IMR-90 (cell line): ENCODE results near the gene C6orf89. TPM values are rescaled to one million over a fixed set of nuclear protein-coding genes. Genes with fewer than 3 reads are reported as not detected.

Source experiments
- ATAC-seq: fragments of 200-7000 bp; cut with Tn5 transposase; 2 replicates; pipeline ENCODE4 v1.9.1; 2020; ENCODE audit warnings: low read depth, mild to moderate bottlenecking, moderate library complexity
- BruUV-seq: library from RNA; stranded (reverse); fragments of 400-500 nt; replicated peaks from 2 replicates; lab custom pipeline; 2021; lab: Mats Ljungman, UMichigan
- CTCF ChIA-PET: fragments of 300-600 bp; formaldehyde crosslinking; extraction: SDS; loops from one replicate; lab custom pipeline; 2021; ENCODE audit warnings: antibody characterized with exemption; lab: Yijun Ruan, JAX
- POLR2A ChIA-PET: fragments of 300-600 bp; sonication (Branson Sonifier 250); formaldehyde crosslinking; loops from one replicate; lab custom pipeline; 2022; ENCODE audit warnings: antibody characterized with exemption; ENCODE audit not compliant: unreplicated experiment; lab: Charles Lee
- DNase-seq: peaks from one replicate; pipeline ENCODE4 v3.0.0; 2013
- H2AFZ ChIP-seq: replicated peaks from 2 replicates; pipeline ENCODE3; 2013; ENCODE audit warnings: low read length, mild to moderate bottlenecking; ENCODE audit not compliant: poor library complexity
- H2AK5ac ChIP-seq: 2 replicates; pipeline ENCODE4 v1.6.1; 2013; ENCODE audit warnings: low read depth, low read length, inconsistent platforms
- H2AK9ac ChIP-seq: replicated peaks from 2 replicates; pipeline ENCODE3; 2013; ENCODE audit warnings: mild to moderate bottlenecking, low read depth, low read length, moderate library complexity; ENCODE audit not compliant: poor library complexity
- H2BK120ac ChIP-seq: 2 replicates; pipeline ENCODE4 v1.6.1; 2013; ENCODE audit warnings: low read depth, low read length, inconsistent platforms
- H2BK15ac ChIP-seq: 3 replicates; pipeline ENCODE4 v1.6.1; 2013; ENCODE audit warnings: low read depth, low read length, inconsistent platforms
- H2BK20ac ChIP-seq: 2 replicates; pipeline ENCODE4 v1.6.1; 2013; ENCODE audit warnings: low read depth, mild to moderate bottlenecking, inconsistent platforms, low read length, moderate library complexity
- H2BK5ac ChIP-seq: 2 replicates; pipeline ENCODE4 v1.6.1; 2013; ENCODE audit warnings: mild to moderate bottlenecking, low read depth, low read length, inconsistent platforms; ENCODE audit not compliant: poor library complexity, severe bottlenecking
- H3K14ac ChIP-seq: replicated peaks from 2 replicates; pipeline ENCODE4 v1.6.1; 2013; ENCODE audit warnings: low read depth, low read length, inconsistent platforms
- H3K18ac ChIP-seq: 2 replicates; pipeline ENCODE4 v1.6.1; 2013; ENCODE audit warnings: low read depth, low read length, control low read depth
- H3K23ac ChIP-seq: 2 replicates; pipeline ENCODE4 v1.6.1; 2013; ENCODE audit warnings: low read depth, low read length, inconsistent platforms
- H3K27ac ChIP-seq: 2 replicates; pipeline ENCODE4 v1.5.1; 2013; ENCODE audit warnings: mild to moderate bottlenecking, control low read depth, low read length; ENCODE audit not compliant: insufficient read depth
- H3K27me3 ChIP-seq: 2 replicates; pipeline ENCODE4 v1.6.1; 2013; ENCODE audit warnings: low read length; ENCODE audit not compliant: control insufficient read depth, insufficient read depth
- H3K36me3 ChIP-seq: 2 replicates; pipeline ENCODE4 v1.6.1; 2013; ENCODE audit warnings: low read length, mixed read lengths; ENCODE audit not compliant: control insufficient read depth, insufficient read depth
- H3K4ac ChIP-seq: 2 replicates; pipeline ENCODE4 v1.6.1; 2013; ENCODE audit warnings: low read depth, low read length, inconsistent platforms
- H3K4me1 ChIP-seq: 2 replicates; pipeline ENCODE4 v1.6.1; 2013; ENCODE audit warnings: low read length, mixed read lengths; ENCODE audit not compliant: control insufficient read depth, insufficient read depth
- H3K4me2 ChIP-seq: 2 replicates; pipeline ENCODE4 v1.6.1; 2013; ENCODE audit warnings: low read depth, mild to moderate bottlenecking, control low read depth, low read length, moderate library complexity
- H3K4me3 ChIP-seq: 2 replicates; pipeline ENCODE4 v1.5.1; 2013; ENCODE audit warnings: low read depth, mild to moderate bottlenecking, control low read depth, low read length, moderate library complexity; ENCODE audit not compliant: insufficient read depth
- H3K56ac ChIP-seq: 2 replicates; pipeline ENCODE4 v1.6.1; 2013; ENCODE audit warnings: low read length, inconsistent platforms; ENCODE audit not compliant: insufficient read depth; ENCODE audit errors: extremely low read depth
- H3K79me1 ChIP-seq, 2 experiments: 2 replicates each; pipeline ENCODE4 v1.6.1; 2013; ENCODE audit warnings: low read length in 2 of 2, inconsistent platforms in 1 of 2, low read depth in 1 of 2
- H3K9ac ChIP-seq: 2 replicates; pipeline ENCODE4 v1.6.1; 2013; ENCODE audit warnings: low read depth, low read length, control low read depth
- H3K9me1 ChIP-seq: 2 replicates; pipeline ENCODE4 v1.6.1; 2013; ENCODE audit warnings: low read length, inconsistent platforms; ENCODE audit not compliant: insufficient read depth
- H3K9me3 ChIP-seq: 2 replicates; pipeline ENCODE4 v1.6.1; 2013; ENCODE audit warnings: low read length; ENCODE audit not compliant: control insufficient read depth, insufficient read depth
- H4K20me1 ChIP-seq: 2 replicates; pipeline ENCODE4 v1.6.1; 2013; ENCODE audit warnings: low read length, inconsistent platforms; ENCODE audit not compliant: insufficient read depth
- H4K5ac ChIP-seq: 2 replicates; pipeline ENCODE4 v1.6.1; 2013; ENCODE audit warnings: mild to moderate bottlenecking, low read depth, low read length, control low read depth
- H4K8ac ChIP-seq, 2 experiments: 2 replicates each; pipeline ENCODE4 v1.6.1; 2013; ENCODE audit warnings: low read depth in 2 of 2, low read length in 2 of 2, control low read depth in 1 of 2, inconsistent platforms in 1 of 2
- H4K91ac ChIP-seq: 2 replicates; pipeline ENCODE4 v1.6.1; 2013; ENCODE audit warnings: low read depth, low read length, inconsistent platforms; ENCODE audit not compliant: insufficient read depth
- BHLHE40 ChIP-seq: fragments of 150-350 bp; IDR thresholded peaks from 2 replicates; pipeline ENCODE4 v1.6.1; 2016; ENCODE audit warnings: mild to moderate bottlenecking, low read depth, low read length
- CEBPB ChIP-seq: IDR thresholded peaks from 2 replicates; pipeline ENCODE4 v1.6.1; 2012; ENCODE audit warnings: low read depth, low read length, improper control_type of control experiment
- CHD1 ChIP-seq: IDR thresholded peaks from 2 replicates; pipeline ENCODE4 v1.6.1; 2012; ENCODE audit warnings: low read depth, low read length, improper control_type of control experiment
- FOS ChIP-seq: fragments of 150-350 bp; IDR thresholded peaks from 2 replicates; pipeline ENCODE4 v1.6.1; 2016; ENCODE audit warnings: low read depth, low read length
- MAFK ChIP-seq: IDR thresholded peaks from 2 replicates; pipeline ENCODE4 v1.6.1; 2012; ENCODE audit warnings: low read depth, low read length, improper control_type of control experiment
- MAZ ChIP-seq: IDR thresholded peaks from 2 replicates; pipeline ENCODE4 v1.6.1; 2012; ENCODE audit warnings: low read depth, mild to moderate bottlenecking, low read length, improper control_type of control experiment, moderate library complexity, borderline replicate concordance
- MXI1 ChIP-seq: IDR thresholded peaks from 2 replicates; pipeline ENCODE4 v1.6.1; 2012; ENCODE audit warnings: low read depth, mild to moderate bottlenecking, low read length, moderate library complexity, borderline replicate concordance
- NFE2L2 ChIP-seq: fragments of 150-350 bp; IDR thresholded peaks from 2 replicates; pipeline ENCODE4 v1.6.1; 2016; ENCODE audit warnings: low read depth, mild to moderate bottlenecking, low read length
- POLR2A ChIP-seq: IDR thresholded peaks from 2 replicates; pipeline ENCODE4 v1.6.1; 2012; ENCODE audit warnings: mild to moderate bottlenecking, low read depth, low read length
- RAD21 ChIP-seq: IDR thresholded peaks from 2 replicates; pipeline ENCODE4 v1.6.1; 2012; ENCODE audit warnings: low read length, improper control_type of control experiment
- RCOR1 ChIP-seq: IDR thresholded peaks from 2 replicates; pipeline ENCODE4 v1.6.1; 2012; ENCODE audit warnings: mild to moderate bottlenecking, low read length, improper control_type of control experiment; ENCODE audit not compliant: insufficient replicate concordance
- RFX5 ChIP-seq: IDR thresholded peaks from 2 replicates; pipeline ENCODE4 v1.8.0; 2012; ENCODE audit warnings: low read depth, mild to moderate bottlenecking, low read length, moderate library complexity
- SMC3 ChIP-seq: fragments of 150-350 bp; IDR thresholded peaks from 2 replicates; pipeline ENCODE4 v1.6.1; 2016; ENCODE audit warnings: low read depth, mild to moderate bottlenecking, antibody characterized with exemption, low read length, moderate library complexity
- WGBS, 2 experiments: methylation state at CpG; one replicate each; pipeline versions ENCODE4 v1.1.5 to v1.1.7; 2013; ENCODE audit warnings: missing lambda C conversion rate in 2 of 2; ENCODE audit not compliant: insufficient read length in 1 of 2; ENCODE audit errors: extremely low coverage in 2 of 2; 5-methylcytosine and 5-hydroxymethylcytosine counted together
- dilution Hi-C: fragments of 300-500 bp; cut with HindIII; formaldehyde crosslinking; loops from one replicate; pipeline ENCODE4 v1.14.3; 2018; ENCODE audit warnings: low sequenced_read_pairs; ENCODE audit not compliant: unreplicated experiment
- in situ Hi-C: fragments of 300-500 bp; cut with MboI; formaldehyde crosslinking; loops from 3 replicates; pipeline ENCODE4 v1.14.3; 2019; ENCODE audit warnings: low sequenced_read_pairs, inconsistent platforms, mixed read lengths
- intact Hi-C: fragments of 100-400 bp; cut with micrococcal nuclease; formaldehyde crosslinking; loops from 2 replicates; pipeline ENCODE4 v1.10.0; 2022
- polyA plus RNA-seq, 3 experiments: library from polyadenylated mRNA; depleted of rRNA; stranded (reverse); fragments of >200 nt; gene quantifications; 2 replicates each; pipeline ENCODE4 v1.2.3, GENCODE V29; 2012; ENCODE audit warnings: low replicate concordance in 1 of 3
- total RNA-seq: library from RNA; depleted of rRNA; stranded (reverse); fragments of >200 nt; gene quantifications from 2 replicates; pipeline ENCODE4 v1.2.3, GENCODE V29; 2012
- TF ChIP-seq, protein P1 (sequence below): fragments of 150-350 bp; IDR thresholded peaks from 2 replicates; pipeline ENCODE4 v1.6.1; 2016; ENCODE audit warnings: low read depth, mild to moderate bottlenecking, low read length, moderate library complexity, borderline replicate concordance
- TF ChIP-seq, protein P2 (sequence below): conservative IDR thresholded peaks from 2 replicates; pipeline ENCODE4 v1.5.1; 2012; ENCODE audit warnings: mild to moderate bottlenecking, low read depth, low read length, improper control_type of control experiment
- TF ChIP-seq, protein P3 (sequence below): fragments of 150-350 bp; IDR thresholded peaks from 2 replicates; pipeline ENCODE4 v1.6.1; 2017; ENCODE audit warnings: mild to moderate bottlenecking, antibody characterized with exemption, low read length, low read depth

The C6orf89 gene
- total and polyA plus RNA-seq, 2 of the 4 experiments (the other 2 are of a cell fraction), result 30.8 to 52.3 TPM

DNA sequence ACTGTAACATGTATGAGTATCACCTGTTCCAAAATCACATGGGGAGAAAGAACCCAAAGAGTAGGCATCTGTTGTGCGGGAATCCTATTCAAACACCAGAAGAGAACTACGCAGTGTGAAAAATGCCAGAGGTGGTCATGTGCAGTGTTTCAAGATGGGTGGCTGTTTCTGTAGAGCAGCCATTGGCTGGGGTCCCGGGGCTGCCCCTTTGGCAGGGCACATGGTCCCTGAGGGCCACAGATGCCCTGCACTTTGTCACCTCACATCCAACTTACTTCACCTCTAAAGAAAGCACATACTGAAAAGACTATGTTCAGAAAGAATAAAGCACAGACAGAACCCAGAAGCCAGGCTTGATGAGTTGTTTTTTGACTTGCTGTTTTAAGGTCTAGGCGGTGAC is 87.9 kb downstream of the C6orf89 start:
- Histone ChIP-seq H3K9me1 (no peaks in the 10 kb centered on the region; the same call in 1 of the 2 replicates), H3K79me1 (peaks cover 65 to 68% of the 10 kb centered on the region in 2 experiments), H2AFZ (no peak overlapping the region), H3K4ac (no peak overlapping the region), H3K4me2 (no peak overlapping the region), H3K27me3 (no peaks in the 10 kb centered on the region), H3K9me3 (no peaks in the 10 kb centered on the region), H4K5ac (no peak overlapping the region), H2BK120ac (no peak overlapping the region), H3K18ac (no peak overlapping the region), H2BK5ac (no peak overlapping the region), H3K36me3 (peaks cover 94% of the 10 kb centered on the region), H4K91ac (no peak overlapping the region), H4K20me1 (peaks cover 40% of the 10 kb centered on the region), H3K4me1 (no peaks in the 10 kb centered on the region), H3K4me3 (no peak overlapping the region), H2AK9ac (no peak overlapping the region), H3K23ac (no peak overlapping the region), H4K8ac (no peak overlapping the region), H3K14ac (no peak overlapping the region), H3K27ac (no peak overlapping the region), H2AK5ac (no peak overlapping the region), H3K56ac (no peak overlapping the region), H3K9ac (no peak overlapping the region), H2BK15ac (no peak overlapping the region), H2BK20ac (no peak overlapping the region)
- TF ChIP-seq BHLHE40 (no peak), MAFK (no peak), CEBPB (no peak), FOS (no peak), MAZ (no peak), RFX5 (no peak), RAD21 (no peak), SMC3 (no peak), RCOR1 (no peak), NFE2L2 (no peak), POLR2A (no peak), MXI1 (no peak), CHD1 (no peak)
- TF ChIP-seq, protein P1, sequence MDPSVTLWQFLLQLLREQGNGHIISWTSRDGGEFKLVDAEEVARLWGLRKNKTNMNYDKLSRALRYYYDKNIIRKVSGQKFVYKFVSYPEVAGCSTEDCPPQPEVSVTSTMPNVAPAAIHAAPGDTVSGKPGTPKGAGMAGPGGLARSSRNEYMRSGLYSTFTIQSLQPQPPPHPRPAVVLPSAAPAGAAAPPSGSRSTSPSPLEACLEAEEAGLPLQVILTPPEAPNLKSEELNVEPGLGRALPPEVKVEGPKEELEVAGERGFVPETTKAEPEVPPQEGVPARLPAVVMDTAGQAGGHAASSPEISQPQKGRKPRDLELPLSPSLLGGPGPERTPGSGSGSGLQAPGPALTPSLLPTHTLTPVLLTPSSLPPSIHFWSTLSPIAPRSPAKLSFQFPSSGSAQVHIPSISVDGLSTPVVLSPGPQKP, result no peak
- TF ChIP-seq, protein P2, sequence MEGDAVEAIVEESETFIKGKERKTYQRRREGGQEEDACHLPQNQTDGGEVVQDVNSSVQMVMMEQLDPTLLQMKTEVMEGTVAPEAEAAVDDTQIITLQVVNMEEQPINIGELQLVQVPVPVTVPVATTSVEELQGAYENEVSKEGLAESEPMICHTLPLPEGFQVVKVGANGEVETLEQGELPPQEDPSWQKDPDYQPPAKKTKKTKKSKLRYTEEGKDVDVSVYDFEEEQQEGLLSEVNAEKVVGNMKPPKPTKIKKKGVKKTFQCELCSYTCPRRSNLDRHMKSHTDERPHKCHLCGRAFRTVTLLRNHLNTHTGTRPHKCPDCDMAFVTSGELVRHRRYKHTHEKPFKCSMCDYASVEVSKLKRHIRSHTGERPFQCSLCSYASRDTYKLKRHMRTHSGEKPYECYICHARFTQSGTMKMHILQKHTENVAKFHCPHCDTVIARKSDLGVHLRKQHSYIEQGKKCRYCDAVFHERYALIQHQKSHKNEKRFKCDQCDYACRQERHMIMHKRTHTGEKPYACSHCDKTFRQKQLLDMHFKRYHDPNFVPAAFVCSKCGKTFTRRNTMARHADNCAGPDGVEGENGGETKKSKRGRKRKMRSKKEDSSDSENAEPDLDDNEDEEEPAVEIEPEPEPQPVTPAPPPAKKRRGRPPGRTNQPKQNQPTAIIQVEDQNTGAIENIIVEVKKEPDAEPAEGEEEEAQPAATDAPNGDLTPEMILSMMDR, result no peak
- TF ChIP-seq, protein P3, sequence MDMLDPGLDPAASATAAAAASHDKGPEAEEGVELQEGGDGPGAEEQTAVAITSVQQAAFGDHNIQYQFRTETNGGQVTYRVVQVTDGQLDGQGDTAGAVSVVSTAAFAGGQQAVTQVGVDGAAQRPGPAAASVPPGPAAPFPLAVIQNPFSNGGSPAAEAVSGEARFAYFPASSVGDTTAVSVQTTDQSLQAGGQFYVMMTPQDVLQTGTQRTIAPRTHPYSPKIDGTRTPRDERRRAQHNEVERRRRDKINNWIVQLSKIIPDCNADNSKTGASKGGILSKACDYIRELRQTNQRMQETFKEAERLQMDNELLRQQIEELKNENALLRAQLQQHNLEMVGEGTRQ, result no peak
- dilution Hi-C loops, result no loop called here
- intact Hi-C loops, result no loop called here
- ChIA-PET CTCF (no interaction called here), POLR2A (no interaction called here)
- WGBS, 2 experiments, result no CpG with 5 or more reads among the region's 4 CpGs
- DNase-seq, result no peak
- no TSS peak for BruUV-seq
- ATAC-seq, result no peak
- in situ Hi-C loops, result no loop called here
